HG03025 (cell line): ENCODE measurements around the gene AP3B1.

Source experiments
- ATAC-seq: cut with Tn5 transposase; IDR thresholded peaks from one replicate; pipeline ENCODE4 v1.9.1; 2021; ENCODE audit warnings: mild to moderate bottlenecking, moderate library complexity; ENCODE audit not compliant: unreplicated experiment, low FRiP score

AP3B1 gene

GRCh38 chr5:78294248-78295034 lies at the start of gene AP3B1:
AP3B1 (minus strand) TSS chr5:78294698; CDS start chr5:78294579, 119 bp downstream.
- ATAC-seq, result peak; percentile 81

GRCh38 chr5:78341440-78341839 lies 46.9 kb upstream of the AP3B1 start:
- ATAC-seq, result no peak

DNA sequence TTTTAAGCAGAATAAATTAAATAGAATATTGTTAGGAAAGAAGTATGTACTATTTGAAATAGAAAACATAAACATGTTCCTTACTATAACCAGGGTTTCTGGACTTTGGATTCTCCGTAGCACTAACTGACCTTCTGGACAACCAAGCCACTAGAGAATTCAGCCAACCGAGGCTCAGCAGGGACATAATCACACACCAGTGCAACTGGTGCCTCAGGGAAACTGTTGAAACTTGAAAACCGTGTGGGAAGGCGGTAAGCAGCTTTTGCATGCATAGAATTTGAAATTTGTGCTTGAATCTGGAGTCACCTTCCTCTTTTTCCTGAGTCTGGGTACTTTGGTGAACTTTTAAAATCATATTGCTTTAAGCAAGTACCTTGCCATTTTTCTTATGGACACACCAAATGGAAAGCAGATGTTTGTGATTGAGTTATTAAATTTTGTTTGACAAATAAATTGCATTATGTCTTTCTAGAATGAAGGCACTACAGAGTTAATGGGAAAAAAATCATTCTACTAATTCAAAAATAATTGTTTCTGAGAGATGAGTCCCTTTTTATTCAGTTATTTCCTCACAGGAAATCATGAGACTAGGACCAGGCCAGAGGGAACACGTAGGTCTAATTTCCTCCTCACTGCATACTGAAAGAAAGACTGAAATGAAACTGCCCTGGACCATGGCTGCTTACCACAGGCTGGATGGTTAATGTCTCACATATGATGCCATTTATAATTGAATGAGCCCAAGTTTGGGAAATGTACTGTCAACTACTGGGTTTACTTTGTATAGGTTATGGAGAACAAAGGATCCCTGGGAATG lies 45.3 kb upstream of the AP3B1 start:
- no peak for ATAC-seq

DNA sequence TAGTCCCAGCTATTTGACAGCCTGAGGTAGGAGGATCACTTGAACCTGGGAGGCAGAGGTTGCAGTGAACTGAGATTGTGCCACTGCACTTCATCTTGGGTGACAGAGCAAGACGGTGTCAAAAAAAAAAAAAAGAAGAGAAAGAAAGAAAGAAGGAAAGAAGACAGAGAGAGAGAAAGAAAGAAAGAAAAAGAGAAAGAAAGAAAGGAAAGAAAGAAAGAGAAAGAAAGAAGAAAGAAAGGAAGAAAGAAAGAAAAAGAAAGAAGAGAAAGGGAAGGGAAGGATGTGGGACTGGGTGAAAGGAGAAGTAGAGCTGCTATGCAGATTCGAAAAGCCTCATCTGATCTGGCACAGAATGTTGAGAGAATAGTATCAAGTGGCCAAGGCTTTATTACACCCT lies 42.2 kb upstream of the AP3B1 start:
- no peak for ATAC-seq

DNA sequence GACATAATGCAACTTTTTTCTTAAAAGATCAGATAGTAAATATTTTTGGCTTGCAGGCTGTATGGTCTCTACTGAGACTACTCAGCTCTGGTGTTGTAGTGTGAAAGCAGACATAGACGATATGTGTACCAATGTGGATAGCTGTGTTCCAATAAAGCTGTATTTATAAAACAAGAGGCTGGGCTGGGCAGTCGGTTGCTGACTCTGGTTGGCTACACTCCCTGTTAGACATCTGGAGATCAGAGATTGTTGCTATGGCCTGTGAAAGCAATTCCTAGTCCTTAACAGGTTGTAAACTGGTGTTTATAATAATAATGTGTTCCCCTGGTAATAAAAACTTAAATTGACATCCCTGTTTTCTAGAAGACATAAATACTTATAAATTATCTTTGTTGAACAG lies 41.5 kb upstream of the AP3B1 start:
- no peak for ATAC-seq

- no peak for ATAC-seq
Measured at GRCh38 chr5:78334811-78335210, 40.3 kb upstream of the AP3B1 start.

DNA sequence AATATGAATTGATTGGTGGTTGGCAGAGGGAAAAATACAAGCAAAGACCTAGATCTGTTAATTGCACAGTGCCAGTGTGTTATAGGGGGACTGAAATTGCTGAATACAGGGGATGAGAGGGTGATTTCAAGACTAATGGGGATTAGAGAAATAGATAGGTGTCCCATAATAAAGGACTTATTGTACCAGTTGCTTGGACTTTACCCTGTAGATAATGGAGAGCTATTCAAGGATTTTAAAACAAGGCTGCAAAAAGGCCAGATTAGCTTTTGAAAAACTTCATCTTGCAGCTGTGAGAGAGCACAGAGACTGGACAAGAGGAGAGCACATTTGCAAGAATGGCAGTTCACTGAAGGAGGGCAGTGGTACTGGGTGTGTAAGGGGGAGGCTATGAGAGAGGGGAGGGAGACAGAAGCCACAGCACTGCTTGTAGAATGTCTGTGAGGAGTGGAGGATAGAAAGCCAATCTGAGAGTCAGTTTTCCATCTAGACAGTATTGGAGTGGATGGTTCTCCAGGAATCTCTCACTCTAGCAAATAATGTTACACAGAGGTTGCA lies 37.1 kb upstream of the AP3B1 start:
- no peak for ATAC-seq

GRCh38 chr5:78328585-78329173 lies 34.2 kb upstream of the AP3B1 start:
- ATAC-seq, result no peak

GRCh38 chr5:78327761-78328510 lies 33.4 kb upstream of the AP3B1 start:
- ATAC-seq, result no peak

- ATAC-seq, result no peak
Measured at GRCh38 chr5:78326930-78327329, 32.4 kb upstream of the AP3B1 start.

DNA sequence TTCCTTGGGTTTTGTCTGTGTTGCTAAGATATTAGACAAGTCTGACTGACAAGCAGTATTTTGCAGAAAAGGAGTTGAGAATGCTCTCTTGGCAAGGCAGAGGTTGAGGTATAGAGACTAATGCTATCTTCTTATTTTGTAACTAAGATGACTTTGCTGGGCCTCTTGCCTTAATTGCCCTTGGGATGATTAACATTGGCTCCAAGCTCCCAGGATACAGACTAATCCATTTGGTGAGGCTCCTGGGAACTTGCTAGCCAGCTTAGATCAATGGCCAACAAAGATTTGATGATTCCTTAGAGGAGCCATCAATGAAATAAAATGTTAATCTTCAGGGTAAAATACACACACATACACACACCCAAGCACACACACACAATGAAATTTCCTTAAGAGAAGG lies 28.7 kb upstream of the AP3B1 start:
- ATAC-seq, result no peak

DNA sequence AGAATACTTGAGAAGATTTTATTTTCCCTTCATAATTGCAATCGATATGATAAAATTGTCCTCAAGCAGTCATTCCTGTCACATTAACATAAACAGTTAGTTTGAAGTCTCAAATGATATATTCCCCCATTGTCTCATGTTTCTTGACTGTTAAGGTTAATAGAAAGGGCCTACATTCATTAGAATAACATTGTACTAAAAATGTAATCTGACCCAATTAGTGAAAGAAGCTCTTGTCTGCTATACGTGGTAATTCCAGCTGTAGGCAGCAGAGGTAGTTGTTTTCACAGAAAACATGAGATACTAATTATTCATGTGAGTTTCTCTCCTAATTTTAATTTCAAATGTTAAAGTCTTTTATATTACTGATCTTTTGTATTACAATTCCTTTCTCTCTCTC lies 25.9 kb upstream of the AP3B1 start:
- ATAC-seq, result no peak

- ATAC-seq, result no peak
Measured at GRCh38 chr5:78318337-78318736, 23.8 kb upstream of the AP3B1 start.

GRCh38 chr5:78317515-78317914 lies 23.0 kb upstream of the AP3B1 start:
- no peak for ATAC-seq

DNA sequence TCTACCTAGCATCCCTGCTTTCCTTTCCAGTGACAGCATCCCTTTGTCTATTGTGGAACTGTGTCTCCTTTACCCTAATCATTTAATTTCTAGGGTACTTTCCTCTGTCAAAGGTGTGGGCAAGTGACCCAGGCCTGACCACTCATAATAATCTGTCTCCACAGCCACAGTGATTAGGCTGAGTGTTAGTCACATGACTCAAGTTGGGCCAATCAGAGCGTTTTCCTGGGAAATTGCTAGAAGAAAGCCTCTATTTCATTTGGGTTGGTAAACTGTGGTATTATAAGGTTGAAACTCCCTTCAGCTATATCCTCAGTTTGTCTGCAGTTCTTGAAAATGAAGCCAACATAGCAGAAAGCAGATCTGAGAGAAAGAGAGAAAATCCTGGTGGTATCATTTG lies 14.2 kb upstream of the AP3B1 start:
- no peak for ATAC-seq

DNA sequence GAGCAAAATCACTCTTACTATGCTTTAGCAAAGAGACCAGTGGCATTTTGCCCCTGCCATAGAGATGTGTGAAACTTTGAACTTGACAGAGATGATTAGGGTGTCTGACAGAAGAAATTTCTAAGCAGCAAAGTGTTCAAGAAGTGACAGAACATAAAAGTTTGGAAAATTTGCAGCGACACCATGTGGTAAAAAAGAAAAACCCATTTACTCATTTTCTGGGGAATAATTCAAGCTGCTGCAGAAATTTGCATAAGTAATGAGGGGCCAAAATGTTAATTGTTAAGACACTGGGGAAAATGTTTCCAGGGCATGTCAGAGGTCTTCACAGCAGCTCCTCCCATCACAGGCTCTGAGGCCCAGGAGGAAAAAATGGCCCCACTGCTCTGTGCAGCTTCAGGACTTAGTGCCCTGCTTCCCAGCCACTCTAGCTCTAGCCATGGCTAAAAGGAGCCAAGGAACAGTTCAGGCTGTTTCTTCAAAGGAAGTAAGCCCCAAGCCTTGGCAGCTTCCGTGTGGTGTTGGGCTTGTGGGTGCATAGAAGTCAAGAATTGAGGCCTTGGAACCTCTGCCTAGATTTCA lies 6.1 kb upstream of the AP3B1 start:
- ATAC-seq, result no peak

- peak; percentile 5 for ATAC-seq
Measured at GRCh38 chr5:78295035-78295961, 800 bp upstream of the AP3B1 start.

DNA sequence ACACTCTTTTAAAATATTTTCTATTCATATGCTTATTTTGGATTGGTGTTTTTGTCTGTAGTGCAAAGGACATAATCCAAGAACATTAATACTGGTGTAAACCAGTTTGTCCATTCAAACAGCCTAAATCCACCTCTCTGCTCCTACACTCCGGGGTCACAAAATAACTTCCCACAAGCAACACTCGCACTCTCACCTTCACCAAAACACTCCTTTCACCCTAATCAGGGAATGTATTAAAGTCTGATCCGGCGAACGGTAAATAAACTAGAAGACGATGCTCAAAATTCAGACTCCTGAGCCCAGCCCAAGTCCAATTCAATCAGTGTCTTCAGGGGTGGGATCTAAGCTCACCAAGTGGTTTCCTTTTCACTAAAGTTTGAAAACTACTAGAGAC lies 649 bp downstream of the AP3B1 start:
- no peak for ATAC-seq

DNA sequence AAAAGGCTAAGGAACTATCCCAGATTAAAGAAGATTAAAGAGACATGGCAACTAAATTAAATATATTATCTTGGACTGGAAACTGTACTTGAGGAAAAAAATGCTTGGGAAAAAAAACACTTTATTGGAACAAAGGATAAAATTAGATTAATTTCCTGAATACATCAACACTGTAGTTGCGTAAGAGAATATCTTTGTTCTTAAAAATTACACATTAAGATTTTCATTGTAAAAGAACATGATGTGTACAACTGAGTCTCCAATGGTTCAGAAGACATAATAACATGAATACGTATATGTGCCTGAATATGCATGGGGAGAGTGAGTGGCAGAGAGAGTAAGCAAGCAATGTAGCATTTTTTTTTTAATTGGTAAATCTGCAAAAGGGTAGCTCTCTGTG lies 2.8 kb downstream of the AP3B1 start:
- no peak for ATAC-seq
